HG02870 (cell line): ENCODE results near the gene TBC1D16.

ENCODE experiments used
- ATAC-seq: cut with Tn5 transposase; IDR thresholded peaks from one replicate; pipeline ENCODE4 v1.9.1; 2021; ENCODE audit warnings: mild to moderate bottlenecking, moderate library complexity; ENCODE audit not compliant: unreplicated experiment

TBC1D16 gene

GRCh38 chr17:79990051-79990592, 45.5 kb downstream of the TBC1D16 start:
- ATAC-seq = no peak

GRCh38 chr17:79989106-79989835, 46.4 kb downstream of the TBC1D16 start:
- no peak for ATAC-seq

GRCh38 chr17:79988185-79988971, 47.3 kb downstream of the TBC1D16 start:
- ATAC-seq = no peak

- ATAC-seq = no peak
Observed at GRCh38 chr17:79987935-79988184, 47.8 kb downstream of the TBC1D16 start.

GRCh38 chr17:79987187-79987934, 48.3 kb downstream of the TBC1D16 start:
- ATAC-seq = no peak

GRCh38 chr17:79986411-79987186, 49.1 kb downstream of the TBC1D16 start:
- no peak for ATAC-seq

- ATAC-seq = no peak
Observed at GRCh38 chr17:79985943-79986391, 49.7 kb downstream of the TBC1D16 start.

- no peak for ATAC-seq
Observed at GRCh38 chr17:79985361-79985942, 50.2 kb downstream of the TBC1D16 start.

GRCh38 chr17:79984877-79985276, 50.8 kb downstream of the TBC1D16 start:
- no peak for ATAC-seq

- no peak for ATAC-seq
Observed at GRCh38 chr17:79984045-79984840, 51.4 kb downstream of the TBC1D16 start.

- no peak for ATAC-seq
Observed at GRCh38 chr17:79983456-79983855, 52.2 kb downstream of the TBC1D16 start.

- ATAC-seq = no peak
Observed at GRCh38 chr17:79982986-79983385, 52.7 kb downstream of the TBC1D16 start.

- ATAC-seq = no peak
Observed at GRCh38 chr17:79981661-79982101, 54.0 kb downstream of the TBC1D16 start.

- ATAC-seq = no peak
Observed at GRCh38 chr17:79981090-79981489, 54.6 kb downstream of the TBC1D16 start.

- no peak for ATAC-seq
Observed at GRCh38 chr17:79980246-79981043, 55.2 kb downstream of the TBC1D16 start.

- no peak for ATAC-seq
Observed at GRCh38 chr17:79979816-79980215, 55.9 kb downstream of the TBC1D16 start.

GRCh38 chr17:79979221-79979741, 56.4 kb downstream of the TBC1D16 start:
- ATAC-seq = no peak

- no peak for ATAC-seq
Observed at GRCh38 chr17:79978548-79978855, 57.2 kb downstream of the TBC1D16 start.
